Measurements from ENCODE around the gene EP400. TPM values are rescaled to one million over a fixed set of nuclear protein-coding genes. Genes with fewer than 3 reads are reported as not detected.

EP400 gene
- total and polyA plus RNA-seq, 7 donors: 8.0 to 24.5 (median 18.4) TPM

DNA sequence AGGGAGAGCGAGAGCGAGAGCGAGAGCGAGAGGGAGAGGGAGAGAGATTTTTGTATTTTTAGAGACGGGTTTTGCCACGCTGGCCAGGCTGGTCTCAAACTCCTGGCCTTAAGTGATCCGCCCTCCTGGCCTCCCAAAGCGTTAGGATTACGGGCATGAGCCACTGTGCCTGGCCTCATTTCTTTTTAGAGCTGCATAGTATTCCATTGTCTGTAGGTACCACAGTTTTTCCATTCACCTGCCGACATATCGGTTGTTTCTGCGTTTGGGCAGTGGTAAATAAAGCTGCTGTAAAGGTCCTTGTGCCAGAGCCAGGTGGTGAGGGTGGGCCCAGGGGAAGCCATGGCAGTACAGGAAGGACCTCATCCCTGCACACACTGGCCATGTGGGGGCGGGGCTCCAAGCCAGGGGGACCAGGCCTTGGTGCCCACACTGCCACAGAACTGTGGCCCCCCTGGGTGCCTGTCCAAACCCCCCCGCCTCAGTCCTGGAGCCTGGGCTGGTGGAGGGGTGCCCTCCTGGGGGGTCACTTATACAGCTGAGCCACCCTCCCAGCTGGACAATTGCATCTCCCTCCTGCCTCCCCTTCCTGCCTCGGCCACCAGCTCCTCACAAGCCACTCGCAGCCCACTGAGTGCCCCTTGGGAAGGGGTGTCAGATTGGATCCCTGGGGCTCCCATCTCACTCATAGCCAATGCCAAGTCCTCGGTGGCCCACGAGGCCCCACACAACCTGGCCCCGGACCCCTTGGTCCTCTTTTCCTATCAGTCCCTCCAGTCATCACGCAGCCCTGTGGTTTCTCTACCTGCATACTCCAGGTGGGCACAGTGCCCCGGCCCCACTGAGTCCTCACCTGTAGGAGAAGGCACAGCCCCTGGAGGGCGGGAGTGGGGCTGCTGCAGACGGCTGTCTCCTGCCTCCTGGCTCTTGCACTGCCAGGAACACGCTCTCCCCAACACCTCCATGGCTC lies 22.3 kb upstream of the EP400 start:
- Histone ChIP-seq H3K27ac (peak overlapping the region; percentile 88), H3K9me3 (no peaks in the 10 kb centered on the region), H3K4me3 (no peak overlapping the region), H3K36me3 (ENCODE audit: insufficient read depth in 1 of 2, low read depth in 1 of 2) (peaks cover 3 to 17% of the 10 kb centered on the region in 2 donors), H3K4me1 (peaks cover 13% of the 10 kb centered on the region), H3K27me3 (ENCODE audit: insufficient read depth in 3 of 3, low read length in 2 of 3) (no peaks in the 10 kb centered on the region)
- 79 to 93% (median 90%) methylated on average over 22 to 24 of the region's 24 CpGs for WGBS, 3 donors
- ATAC-seq (no peak), DNase-seq (peak in 1 of 2 donors; percentile 50)
- intact Hi-C loops (cut with DNase I): loop anchor here in 1 of 2 donors (2.0 kb wide), 1 partner anchor 31 kb away; no protein-coding TSS in a partner anchor
- TF ChIP-seq, protein P1, sequence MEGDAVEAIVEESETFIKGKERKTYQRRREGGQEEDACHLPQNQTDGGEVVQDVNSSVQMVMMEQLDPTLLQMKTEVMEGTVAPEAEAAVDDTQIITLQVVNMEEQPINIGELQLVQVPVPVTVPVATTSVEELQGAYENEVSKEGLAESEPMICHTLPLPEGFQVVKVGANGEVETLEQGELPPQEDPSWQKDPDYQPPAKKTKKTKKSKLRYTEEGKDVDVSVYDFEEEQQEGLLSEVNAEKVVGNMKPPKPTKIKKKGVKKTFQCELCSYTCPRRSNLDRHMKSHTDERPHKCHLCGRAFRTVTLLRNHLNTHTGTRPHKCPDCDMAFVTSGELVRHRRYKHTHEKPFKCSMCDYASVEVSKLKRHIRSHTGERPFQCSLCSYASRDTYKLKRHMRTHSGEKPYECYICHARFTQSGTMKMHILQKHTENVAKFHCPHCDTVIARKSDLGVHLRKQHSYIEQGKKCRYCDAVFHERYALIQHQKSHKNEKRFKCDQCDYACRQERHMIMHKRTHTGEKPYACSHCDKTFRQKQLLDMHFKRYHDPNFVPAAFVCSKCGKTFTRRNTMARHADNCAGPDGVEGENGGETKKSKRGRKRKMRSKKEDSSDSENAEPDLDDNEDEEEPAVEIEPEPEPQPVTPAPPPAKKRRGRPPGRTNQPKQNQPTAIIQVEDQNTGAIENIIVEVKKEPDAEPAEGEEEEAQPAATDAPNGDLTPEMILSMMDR (IDR thresholded peaks at IDR 0.05): no peak

- peak overlapping the region; percentile 88 for H3K27ac ChIP-seq
- no peaks in the 10 kb centered on the region for H3K27me3 ChIP-seq (ENCODE audit: insufficient read depth in 3 of 3, low read length in 2 of 3)
- WGBS, 3 donors: 31 to 37% (median 37%) methylated on average over 30 to 33 of the region's 33 CpGs
These were observed 21.5 kb upstream of the EP400 start for GRCh38 chr12:131928080-131928710.

DNA sequence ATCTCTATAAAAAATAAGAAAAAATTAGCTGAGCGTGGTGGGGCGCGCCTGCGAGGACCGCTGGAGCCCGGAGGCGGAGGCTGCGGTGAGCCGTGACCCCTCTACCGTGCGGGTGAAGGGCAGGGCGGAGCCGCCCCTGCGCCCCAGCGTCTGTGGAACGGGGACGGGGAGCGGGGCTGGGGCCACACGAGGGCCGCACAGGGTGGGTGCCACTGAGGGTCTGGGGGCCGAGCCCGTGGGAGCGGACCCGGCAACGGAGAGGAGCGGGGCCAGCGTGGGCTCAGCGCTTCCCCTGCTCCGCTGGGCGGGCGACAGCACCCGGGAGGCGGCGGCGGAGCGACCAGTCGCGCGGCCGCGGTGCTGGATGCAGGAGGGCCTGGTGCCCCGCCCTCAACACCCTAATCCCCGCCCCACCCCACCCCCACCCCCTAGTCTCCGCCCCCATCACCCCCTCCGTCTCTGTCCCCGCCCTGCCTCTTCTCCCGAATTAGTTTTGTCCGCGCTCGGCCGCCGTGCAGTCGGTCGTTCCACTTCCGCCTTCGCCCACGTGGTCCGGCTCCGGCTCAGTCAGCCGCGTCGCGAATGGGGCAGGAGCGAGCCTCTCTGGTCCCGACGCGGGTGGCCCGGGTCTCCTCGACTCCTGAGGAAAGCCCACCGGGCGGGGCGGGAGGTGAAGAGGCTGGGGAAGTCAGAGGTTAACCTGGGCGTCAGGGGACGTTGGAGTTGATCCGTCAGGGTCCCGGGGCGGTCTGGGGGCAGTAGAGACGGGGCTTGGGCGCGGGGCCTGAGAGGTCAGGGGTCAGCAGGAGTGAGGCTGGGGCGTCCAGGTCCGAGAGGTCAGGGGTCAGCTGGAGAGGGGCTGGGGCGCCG lies 20.8 kb upstream of the EP400 start, which contains the start of gene PUS1:
Gene PUS1 (plus strand): TSS at position 566 of the 870 bp plus-strand sequence. CDS start 447 bp downstream, outside the sequence.
- intact Hi-C loops (cut with DNase I): loop anchor here in 1 of 2 donors (2.0 kb wide), 1 partner anchor 32 kb away; no protein-coding TSS in a partner anchor
- 0 to 1% (median 0%) methylated on average over 63 to 84 of the region's 84 CpGs for WGBS, 3 donors

More at GRCh38 chr12:131928080-131928710, 21.5 kb upstream of the EP400 start:
- DNase-seq (peak in 1 of 2 donors; percentile 56), ATAC-seq (peak in 1 of 4 donors; percentile 8)
- no peaks in the 10 kb centered on the region for H3K9me3 ChIP-seq
- intact Hi-C loops (cut with DNase I): loop anchor here in 1 of 2 donors (2.0 kb wide), 1 partner anchor 31 kb away; no protein-coding TSS in a partner anchor
- H3K4me1 ChIP-seq: peaks cover 13% of the 10 kb centered on the region
- peak overlapping the region; percentile 92 for H3K4me3 ChIP-seq
- TF ChIP-seq, protein P1 (IDR thresholded peaks at IDR 0.05): no peak
- peaks cover 3 to 23% of the 10 kb centered on the region in 2 donors for H3K36me3 ChIP-seq (ENCODE audit: insufficient read depth in 1 of 2, low read depth in 1 of 2)

More for the DNA sequence above, 20.8 kb upstream of the EP400 start, which contains the start of gene PUS1:
- ATAC-seq (peak; percentile 93 to 94 (median 94)), DNase-seq (peak; percentile 95 to 98)
- peaks cover 13% of the 10 kb centered on the region for H3K4me1 ChIP-seq
- H3K9me3 ChIP-seq: no peaks in the 10 kb centered on the region
- peak within 1 kb of the TSS; percentile 92 for H3K4me3 ChIP-seq
- TF ChIP-seq, protein P1 (IDR thresholded peaks at IDR 0.05): no peak
- H3K36me3 ChIP-seq (ENCODE audit: insufficient read depth in 1 of 2, low read depth in 1 of 2): peaks cover 3 to 31% of the 10 kb centered on the region in 2 donors
- no peaks in the 10 kb centered on the region for H3K27me3 ChIP-seq (ENCODE audit: insufficient read depth in 3 of 3, low read length in 2 of 3)
- peak within 1 kb of the TSS; percentile 88 for H3K27ac ChIP-seq
